HepG2 (cell line): ENCODE data around the gene TAAR1.

Source experiments
- ATF2 ChIP-seq: sonication (generic); formaldehyde crosslinking; IDR thresholded peaks from 2 replicates; pipeline ENCODE4 v1.4.0; 2020; ENCODE audit warnings: missing genetic modification reagents
- CTCF ChIP-seq: sonication (generic); formaldehyde crosslinking; IDR thresholded peaks from 2 replicates; pipeline ENCODE4 v1.5.0; 2020; ENCODE audit warnings: mild to moderate bottlenecking, missing genetic modification reagents, moderate library complexity
- E2F5 ChIP-seq: sonication (generic); formaldehyde crosslinking; conservative IDR thresholded peaks from 2 replicates; pipeline ENCODE4 v1.4.0; 2020; ENCODE audit warnings: missing genetic modification reagents
- IRX3 ChIP-seq: sonication (generic); formaldehyde crosslinking; IDR thresholded peaks from 2 replicates; pipeline ENCODE4 v1.8.1; 2023; ENCODE audit warnings: mild to moderate bottlenecking, low read depth, missing genetic modification reagents, borderline replicate concordance
- KAT8 ChIP-seq: IDR thresholded peaks from 2 replicates; pipeline ENCODE4 v1.6.1; 2016; ENCODE audit warnings: missing genetic modification reagents, missing compliant biosample characterization
- MAZ ChIP-seq, 2 experiments: sonication (generic) in 1 of 2; formaldehyde crosslinking in 1 of 2; IDR thresholded peaks; 2 replicates each; pipeline versions ENCODE4 v1.5.0 to v1.6.1; 2012 to 2020; ENCODE audit warnings: low read depth in 2 of 2, mild to moderate bottlenecking in 2 of 2, borderline replicate concordance in 1 of 2, improper control_type of control experiment in 1 of 2, low read length in 1 of 2, missing genetic modification reagents in 1 of 2, moderate library complexity in 1 of 2
- MYC ChIP-seq: sonication (generic); formaldehyde crosslinking; IDR thresholded peaks from 2 replicates; pipeline ENCODE4 v1.9.0; 2021; ENCODE audit warnings: missing genetic modification reagents, borderline replicate concordance
- NR2F2 ChIP-seq: IDR thresholded peaks from 2 replicates; pipeline ENCODE4 v1.6.1; 2012; ENCODE audit warnings: low read depth, inconsistent platforms, borderline replicate concordance
- RAD21 ChIP-seq: fragments of 450-650 bp; formaldehyde crosslinking; IDR thresholded peaks from 2 replicates; pipeline ENCODE4 v1.5.0; 2020; ENCODE audit warnings: mild to moderate bottlenecking
- SALL1 ChIP-seq: sonication (generic); formaldehyde crosslinking; IDR thresholded peaks from 2 replicates; pipeline ENCODE4 v1.8.0; 2022; ENCODE audit warnings: mild to moderate bottlenecking, missing genetic modification reagents
- SRSF9 ChIP-seq: fragments of 200-400 bp; formaldehyde crosslinking; IDR thresholded peaks from 2 replicates; pipeline ENCODE4 v1.6.1; 2018; ENCODE audit warnings: borderline replicate concordance, mild to moderate bottlenecking, low read depth, low read length; ENCODE audit not compliant: insufficient read depth, poor library complexity, severe bottlenecking
- ZNF292 ChIP-seq: sonication (generic); formaldehyde crosslinking; IDR thresholded peaks from 2 replicates; pipeline ENCODE4 v1.8.1; 2022; ENCODE audit warnings: mild to moderate bottlenecking, low read depth, missing genetic modification reagents, borderline replicate concordance

- TF ChIP-seq CTCF = no peak
- no peak for TF ChIP-seq E2F5 (CRISPR knock-in tag)
- TF ChIP-seq ZNF292 (CRISPR knock-in tag) = no peak
- TF ChIP-seq MYC = no peak
- no peak for TF ChIP-seq NR2F2
- no peak for TF ChIP-seq SRSF9
- no peak for TF ChIP-seq SALL1 (CRISPR knock-in tag)
- no peak for TF ChIP-seq IRX3
- no peak for TF ChIP-seq RAD21 (CRISPR knock-in tag)
- no peak for TF ChIP-seq KAT8 (CRISPR knock-in tag)
- TF ChIP-seq ATF2 (CRISPR knock-in tag) = no peak
- no peak for TF ChIP-seq MAZ (IDR thresholded peaks at IDR 0.05; ENCODE audit: borderline replicate concordance, low read depth, low read length)
- no peak for TF ChIP-seq MAZ (CRISPR knock-in tag; IDR thresholded peaks at IDR 0.05; ENCODE audit: low read depth)
Observed at GRCh38 chr6:132673376-132674094, 14.6 kb upstream of the TAAR1 start.
